HCT116 (cell line): ENCODE results near the gene MTA2. TPM values are rescaled to one million over a fixed set of nuclear protein-coding genes. Genes with fewer than 3 reads are reported as not detected.

Source experiments
- ATAC-seq: fragments of 200-7000 bp; cut with Tn5 transposase; 2 replicates; pipeline ENCODE4 v1.9.1; 2020; ENCODE audit warnings: mild to moderate bottlenecking, moderate library complexity
- BruUV-seq: library from RNA; stranded (reverse); fragments of 400-500 nt; replicated peaks from 2 replicates; lab custom pipeline; 2021; lab: Mats Ljungman, UMichigan
- CTCF ChIA-PET: fragments of 300-600 bp; sonication (Branson Sonifier 250); formaldehyde crosslinking; loops from one replicate; lab custom pipeline; 2021; ENCODE audit warnings: antibody characterized with exemption; lab: Charles Lee
- POLR2A ChIA-PET: fragments of 300-600, 350-600 bp; sonication (Branson Sonifier 250); formaldehyde crosslinking; loops from one replicate; lab custom pipeline; 2021; ENCODE audit warnings: antibody characterized with exemption; lab: Charles Lee
- RAD21 ChIA-PET, 2 experiments: fragments of 300-600 bp; sonication (Branson Sonifier 250); formaldehyde crosslinking; loops; one replicate each; lab custom pipeline; 2023; ENCODE audit warnings: low total read pairs in 2 of 2; ENCODE audit not compliant: uncharacterized antibody in 2 of 2, unreplicated experiment in 2 of 2, low non-redundant PET in 1 of 2; lab: Charles Lee
- DNase-seq: peaks from one replicate; pipeline ENCODE4 v3.0.0-alpha.2; 2010; ENCODE audit warnings: low read depth, low spot score
- H2AFZ ChIP-seq: fragments of 200-600 bp; shearing (Covaris generic), sonication (generic); 2 replicates; pipeline ENCODE4 v1.6.1; 2017; ENCODE audit warnings: low read depth, mixed run types, mixed read lengths, antibody characterized with exemption, low read length; ENCODE audit not compliant: poor library complexity, severe bottlenecking
- H3K27ac ChIP-seq: 2 replicates; pipeline ENCODE4 v1.5.1; 2012; ENCODE audit warnings: low read depth, low read length
- H3K27me3 ChIP-seq: fragments of 200-600 bp; sonication (generic); 2 replicates; pipeline ENCODE4 v1.6.1; 2016; ENCODE audit warnings: mixed run types, low read length, mixed read lengths; ENCODE audit not compliant: insufficient read depth
- H3K36me3 ChIP-seq, 2 experiments: fragments of 200-500 bp in 1 of 2; fragments of 200-600 bp in 1 of 2; sonication (Bioruptor generic) in 1 of 2; sonication (generic) in 1 of 2; 2 replicates each; pipeline versions ENCODE4 v1.5.1 to v1.6.1; 2014 to 2016; ENCODE audit warnings: low read length in 2 of 2, inconsistent platforms in 1 of 2, mixed read lengths in 1 of 2, mixed run types in 1 of 2; ENCODE audit not compliant: insufficient read depth in 2 of 2, control insufficient read depth in 1 of 2
- H3K4me1 ChIP-seq, 2 experiments: fragments of 200-600 bp in 1 of 2; sonication (generic) in 1 of 2; 2 replicates each; pipeline versions ENCODE4 v1.5.1 to v1.6.1; 2012 to 2017; ENCODE audit warnings: low read length in 2 of 2, inconsistent platforms in 1 of 2, mild to moderate bottlenecking in 1 of 2, mixed read lengths in 1 of 2, mixed run types in 1 of 2, moderate library complexity in 1 of 2; ENCODE audit not compliant: insufficient read depth in 2 of 2, control insufficient read depth in 1 of 2
- H3K4me2 ChIP-seq: fragments of 200-600 bp; sonication (generic); 2 replicates; pipeline ENCODE4 v1.6.1; 2017; ENCODE audit warnings: mixed run types, low read length, mixed read lengths
- H3K4me3 ChIP-seq, 2 experiments: fragments of 200-600 bp in 1 of 2; sonication (generic) in 1 of 2; replicated peaks in 1 of 2; 2 replicates each; pipeline ENCODE4 v1.5.1; 2011 to 2016; ENCODE audit warnings: low read length in 2 of 2, control low read depth in 1 of 2, low read depth in 1 of 2, mild to moderate bottlenecking in 1 of 2, mixed read lengths in 1 of 2, mixed run types in 1 of 2
- H3K79me2 ChIP-seq: fragments of 200-600 bp; sonication (generic); 2 replicates; pipeline ENCODE4 v1.6.1; 2017; ENCODE audit warnings: mild to moderate bottlenecking, mixed run types, low read length, moderate library complexity, mixed read lengths; ENCODE audit not compliant: insufficient read depth
- H3K9ac ChIP-seq: fragments of 200-600 bp; sonication (generic); 2 replicates; pipeline ENCODE4 v1.6.1; 2016; ENCODE audit warnings: low read length, mixed read lengths
- H3K9me2 ChIP-seq: fragments of 200-600 bp; sonication (generic), shearing (Covaris generic); 2 replicates; pipeline ENCODE4 v1.6.1; 2017; ENCODE audit warnings: mixed run types, mild to moderate bottlenecking, moderate library complexity; ENCODE audit not compliant: insufficient read depth
- H3K9me3 ChIP-seq, 2 experiments: fragments of 200-500 bp in 1 of 2; fragments of 200-600 bp in 1 of 2; sonication (Bioruptor generic) in 1 of 2; sonication (generic) in 1 of 2; 2 replicates each; pipeline ENCODE4 v1.6.1; 2014 to 2017; ENCODE audit warnings: low read length in 2 of 2, mixed read lengths in 2 of 2, inconsistent platforms in 1 of 2, low read depth in 1 of 2, mild to moderate bottlenecking in 1 of 2, mixed run types in 1 of 2, moderate library complexity in 1 of 2; ENCODE audit not compliant: control insufficient read depth in 1 of 2, insufficient read depth in 1 of 2
- H4K20me1 ChIP-seq: fragments of 200-600 bp; sonication (generic), shearing (Covaris generic); 2 replicates; pipeline ENCODE4 v1.6.1; 2017; ENCODE audit warnings: mixed run types, mild to moderate bottlenecking, moderate library complexity; ENCODE audit not compliant: insufficient read depth
- CEBPB ChIP-seq: IDR thresholded peaks from 2 replicates; pipeline ENCODE4 v1.6.1; 2012; ENCODE audit warnings: low read depth
- EGR1 ChIP-seq: IDR thresholded peaks from 2 replicates; pipeline ENCODE4 v1.6.1; 2012; ENCODE audit warnings: low read depth
- EZH2phosphoT487 ChIP-seq: fragments of 200-600 bp; IDR thresholded peaks from 2 replicates; pipeline ENCODE4 v1.6.1; 2018; ENCODE audit warnings: antibody characterized with exemption, borderline replicate concordance
- POLR2A ChIP-seq: IDR thresholded peaks from 2 replicates; pipeline ENCODE4 v1.7.0; 2011; ENCODE audit warnings: borderline replicate concordance; ENCODE audit not compliant: insufficient read depth, insufficient read length; ENCODE audit errors: extremely low read depth
- RAD21 ChIP-seq: IDR thresholded peaks from 2 replicates; pipeline ENCODE4 v1.6.1; 2012; ENCODE audit warnings: low read depth, mild to moderate bottlenecking
- SIN3A ChIP-seq: IDR thresholded peaks from 2 replicates; pipeline ENCODE4 v1.6.1; 2012; ENCODE audit warnings: low read depth
- SP1 ChIP-seq: IDR thresholded peaks from 2 replicates; pipeline ENCODE4 v1.6.1; 2012; ENCODE audit warnings: low read depth
- SRF ChIP-seq: IDR thresholded peaks from 2 replicates; pipeline ENCODE4 v1.6.1; 2012; ENCODE audit warnings: low read depth
- TCF7L2 ChIP-seq: IDR thresholded peaks from 2 replicates; pipeline ENCODE4 v1.7.0; 2011; ENCODE audit warnings: borderline replicate concordance, inconsistent platforms; ENCODE audit not compliant: insufficient read depth, insufficient read length; ENCODE audit errors: extremely low read depth
- YY1 ChIP-seq: IDR thresholded peaks from 2 replicates; pipeline ENCODE4 v1.6.1; 2011; ENCODE audit warnings: low read length, low read depth, moderate library complexity, mild to moderate bottlenecking; ENCODE audit not compliant: insufficient replicate concordance; ENCODE audit errors: extremely low read depth
- ZNF274 ChIP-seq: fragments of 200-500 bp; sonication (Bioruptor generic); IDR thresholded peaks from 2 replicates; pipeline ENCODE4 v1.6.1; 2014; ENCODE audit warnings: mild to moderate bottlenecking, low read depth, low read length, inconsistent platforms
- intact Hi-C: fragments of 100-400 bp; cut with micrococcal nuclease; formaldehyde crosslinking; loops from 2 replicates; pipeline ENCODE4 v1.10.0; 2022
- total RNA-seq: library from RNA; stranded (reverse); gene quantifications from one replicate; pipeline ENCODE4 v1.2.1, GENCODE V29; 2021; ENCODE audit not compliant: unreplicated experiment
- TF ChIP-seq, protein P1 (sequence below): IDR thresholded peaks from 2 replicates; pipeline ENCODE4 v1.6.1; 2012; ENCODE audit warnings: low read depth
- TF ChIP-seq, protein P2 (sequence below): IDR thresholded peaks from 2 replicates; pipeline ENCODE4 v1.6.1; 2011; ENCODE audit warnings: mild to moderate bottlenecking, low read length, moderate library complexity; ENCODE audit not compliant: insufficient replicate concordance; ENCODE audit errors: extremely low read depth
- TF ChIP-seq, protein P3 (sequence below), 3 experiments: fragments of 200-600 bp in 1 of 3; sonication (generic) in 1 of 3; IDR thresholded peaks in 2 of 3; conservative IDR thresholded peaks in 1 of 3; 2 replicates each; pipeline ENCODE4 v1.5.1; 2012 to 2017; ENCODE audit warnings: low read depth in 2 of 3, low read length in 2 of 3, antibody characterized with exemption in 1 of 3, borderline replicate concordance in 1 of 3, control low read depth in 1 of 3, mild to moderate bottlenecking in 1 of 3, mixed read lengths in 1 of 3, mixed run types in 1 of 3, moderate library complexity in 1 of 3; ENCODE audit not compliant: insufficient read depth in 1 of 3

MTA2 gene
- total RNA-seq, 1 experiment from 2014 or later: 98.9 TPM

DNA sequence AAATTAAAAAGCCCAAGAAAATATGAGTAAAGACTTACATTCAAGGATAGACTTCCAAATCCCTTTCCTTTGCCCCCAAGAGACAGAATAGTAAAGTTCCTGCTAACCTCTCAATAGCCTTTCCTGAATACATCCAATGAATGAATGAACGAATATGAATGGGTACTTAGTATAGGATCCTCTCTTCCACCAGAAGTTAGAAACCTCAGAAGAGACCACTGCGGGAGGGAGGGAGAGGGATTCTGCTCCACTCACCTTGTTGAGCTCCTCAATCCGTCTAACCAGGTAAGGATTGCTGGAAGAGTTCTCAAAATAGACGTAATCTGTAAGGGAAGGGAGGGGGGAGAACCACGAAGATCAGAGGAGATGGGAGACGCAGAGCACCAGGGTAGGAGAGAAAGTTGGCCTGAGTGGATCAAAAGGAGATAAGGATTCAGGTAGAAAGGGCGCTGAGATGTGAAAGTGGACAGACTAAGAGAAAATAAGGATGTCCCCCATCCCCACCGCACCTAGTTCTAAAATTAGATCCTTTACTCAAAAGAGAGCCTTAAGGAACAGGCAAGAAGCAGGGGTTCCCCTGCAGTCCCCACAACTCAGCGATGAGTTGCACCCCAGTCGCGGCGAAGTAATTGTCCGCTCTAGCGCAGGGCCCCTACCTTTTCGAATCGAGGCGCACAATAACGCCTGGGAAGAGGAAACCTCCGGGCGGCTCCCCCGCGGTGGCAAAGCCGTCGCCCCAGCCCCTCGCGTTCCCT is 1.1 kb downstream of the MTA2 start:
- no peaks in the 10 kb centered on the region for H3K9me2 ChIP-seq
- TF ChIP-seq SIN3A (no peak), ZNF274 (no peak), RAD21 (no peak), EGR1 (no peak), YY1 (no peak), CEBPB (no peak), TCF7L2 (no peak), POLR2A (no peak), SP1 (no peak), SRF (no peak), EZH2phosphoT487 (no peak)
- TF ChIP-seq, protein P1, sequence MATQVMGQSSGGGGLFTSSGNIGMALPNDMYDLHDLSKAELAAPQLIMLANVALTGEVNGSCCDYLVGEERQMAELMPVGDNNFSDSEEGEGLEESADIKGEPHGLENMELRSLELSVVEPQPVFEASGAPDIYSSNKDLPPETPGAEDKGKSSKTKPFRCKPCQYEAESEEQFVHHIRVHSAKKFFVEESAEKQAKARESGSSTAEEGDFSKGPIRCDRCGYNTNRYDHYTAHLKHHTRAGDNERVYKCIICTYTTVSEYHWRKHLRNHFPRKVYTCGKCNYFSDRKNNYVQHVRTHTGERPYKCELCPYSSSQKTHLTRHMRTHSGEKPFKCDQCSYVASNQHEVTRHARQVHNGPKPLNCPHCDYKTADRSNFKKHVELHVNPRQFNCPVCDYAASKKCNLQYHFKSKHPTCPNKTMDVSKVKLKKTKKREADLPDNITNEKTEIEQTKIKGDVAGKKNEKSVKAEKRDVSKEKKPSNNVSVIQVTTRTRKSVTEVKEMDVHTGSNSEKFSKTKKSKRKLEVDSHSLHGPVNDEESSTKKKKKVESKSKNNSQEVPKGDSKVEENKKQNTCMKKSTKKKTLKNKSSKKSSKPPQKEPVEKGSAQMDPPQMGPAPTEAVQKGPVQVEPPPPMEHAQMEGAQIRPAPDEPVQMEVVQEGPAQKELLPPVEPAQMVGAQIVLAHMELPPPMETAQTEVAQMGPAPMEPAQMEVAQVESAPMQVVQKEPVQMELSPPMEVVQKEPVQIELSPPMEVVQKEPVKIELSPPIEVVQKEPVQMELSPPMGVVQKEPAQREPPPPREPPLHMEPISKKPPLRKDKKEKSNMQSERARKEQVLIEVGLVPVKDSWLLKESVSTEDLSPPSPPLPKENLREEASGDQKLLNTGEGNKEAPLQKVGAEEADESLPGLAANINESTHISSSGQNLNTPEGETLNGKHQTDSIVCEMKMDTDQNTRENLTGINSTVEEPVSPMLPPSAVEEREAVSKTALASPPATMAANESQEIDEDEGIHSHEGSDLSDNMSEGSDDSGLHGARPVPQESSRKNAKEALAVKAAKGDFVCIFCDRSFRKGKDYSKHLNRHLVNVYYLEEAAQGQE: no peak
- TF ChIP-seq, protein P2, sequence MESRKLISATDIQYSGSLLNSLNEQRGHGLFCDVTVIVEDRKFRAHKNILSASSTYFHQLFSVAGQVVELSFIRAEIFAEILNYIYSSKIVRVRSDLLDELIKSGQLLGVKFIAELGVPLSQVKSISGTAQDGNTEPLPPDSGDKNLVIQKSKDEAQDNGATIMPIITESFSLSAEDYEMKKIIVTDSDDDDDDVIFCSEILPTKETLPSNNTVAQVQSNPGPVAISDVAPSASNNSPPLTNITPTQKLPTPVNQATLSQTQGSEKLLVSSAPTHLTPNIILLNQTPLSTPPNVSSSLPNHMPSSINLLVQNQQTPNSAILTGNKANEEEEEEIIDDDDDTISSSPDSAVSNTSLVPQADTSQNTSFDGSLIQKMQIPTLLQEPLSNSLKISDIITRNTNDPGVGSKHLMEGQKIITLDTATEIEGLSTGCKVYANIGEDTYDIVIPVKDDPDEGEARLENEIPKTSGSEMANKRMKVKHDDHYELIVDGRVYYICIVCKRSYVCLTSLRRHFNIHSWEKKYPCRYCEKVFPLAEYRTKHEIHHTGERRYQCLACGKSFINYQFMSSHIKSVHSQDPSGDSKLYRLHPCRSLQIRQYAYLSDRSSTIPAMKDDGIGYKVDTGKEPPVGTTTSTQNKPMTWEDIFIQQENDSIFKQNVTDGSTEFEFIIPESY: no peak
- TF ChIP-seq, protein P3, sequence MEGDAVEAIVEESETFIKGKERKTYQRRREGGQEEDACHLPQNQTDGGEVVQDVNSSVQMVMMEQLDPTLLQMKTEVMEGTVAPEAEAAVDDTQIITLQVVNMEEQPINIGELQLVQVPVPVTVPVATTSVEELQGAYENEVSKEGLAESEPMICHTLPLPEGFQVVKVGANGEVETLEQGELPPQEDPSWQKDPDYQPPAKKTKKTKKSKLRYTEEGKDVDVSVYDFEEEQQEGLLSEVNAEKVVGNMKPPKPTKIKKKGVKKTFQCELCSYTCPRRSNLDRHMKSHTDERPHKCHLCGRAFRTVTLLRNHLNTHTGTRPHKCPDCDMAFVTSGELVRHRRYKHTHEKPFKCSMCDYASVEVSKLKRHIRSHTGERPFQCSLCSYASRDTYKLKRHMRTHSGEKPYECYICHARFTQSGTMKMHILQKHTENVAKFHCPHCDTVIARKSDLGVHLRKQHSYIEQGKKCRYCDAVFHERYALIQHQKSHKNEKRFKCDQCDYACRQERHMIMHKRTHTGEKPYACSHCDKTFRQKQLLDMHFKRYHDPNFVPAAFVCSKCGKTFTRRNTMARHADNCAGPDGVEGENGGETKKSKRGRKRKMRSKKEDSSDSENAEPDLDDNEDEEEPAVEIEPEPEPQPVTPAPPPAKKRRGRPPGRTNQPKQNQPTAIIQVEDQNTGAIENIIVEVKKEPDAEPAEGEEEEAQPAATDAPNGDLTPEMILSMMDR (IDR thresholded peaks at IDR 0.05 in 2 of 3, conservative IDR thresholded peaks at IDR 0.05 in 1 of 3; ENCODE audit: borderline replicate concordance in 1 of 3, insufficient read depth in 1 of 3, low read depth in 2 of 3, low read length in 2 of 3): no peak
- TF ChIP-seq, all 23 proteins: peak for 0
- no TSS peak for BruUV-seq
- H2AFZ ChIP-seq: no peak overlapping the region
- no peaks in the 10 kb centered on the region for H4K20me1 ChIP-seq
- intact Hi-C loops: loop anchor here (1.0 kb wide), 1 partner anchor 9 kb away; the partner anchor contains the start of gene TUT1
- ATAC-seq (no peak), DNase-seq (no peak)
- no peaks in the 10 kb centered on the region for H3K27me3 ChIP-seq
- peak overlapping the region; percentile 92 to 94 for H3K4me3 ChIP-seq
- H3K4me1 ChIP-seq: peaks cover 13 to 44% of the 10 kb centered on the region in 2 experiments
- RAD21 ChIA-PET: interaction anchor here in 1 of 2 experiments (1.5 kb wide), 1 partner anchor 8 kb away, joined by 4 read pairs; no protein-coding TSS in a partner anchor
- POLR2A ChIA-PET: interaction anchor here (1.1 to 4.5 kb wide), 5 partner anchors 9 to 241 kb away, joined by 3 to 40 read pairs (median 9); partner anchors contain the start of genes C11orf98, CSKMT and TUT1
- peak overlapping the region; percentile 99 for H3K9ac ChIP-seq
- peak overlapping the region; percentile 88 for H3K4me2 ChIP-seq
- peak overlapping the region; percentile 99 for H3K27ac ChIP-seq
- peaks cover 57% of the 10 kb centered on the region for H3K79me2 ChIP-seq
- H3K36me3 ChIP-seq: peaks cover 27 to 31% of the 10 kb centered on the region in 2 experiments; a peak in 3 of 4 replicates
- H3K9me3 ChIP-seq: no peaks in the 10 kb centered on the region
- CTCF ChIA-PET: interaction anchor here (1.7 kb wide), 1 partner anchor 9 kb away, joined by 6 read pairs; the partner anchor contains the start of gene TUT1
